ENCODE results near the gene APOBEC3G. TPM values are rescaled to one million over a fixed set of nuclear protein-coding genes. Genes with fewer than 3 reads are reported as not detected.

APOBEC3G gene
- polyA plus RNA-seq, 1 donor (not counting 4 experiments of a cell fraction or from before 2014, with no cell fraction given) = 7.8 TPM

GRCh38 chr22:39115570-39115969 is 38.5 kb downstream of the APOBEC3G start:
- no peak overlapping the region for H3K4me3 ChIP-seq (ENCODE audit: control insufficient read depth in 2 of 3, extremely low read depth in 1 of 3, insufficient read depth in 2 of 3, low read depth in 1 of 3, low read length in 3 of 3)
- H4K20me1 ChIP-seq (ENCODE audit: control insufficient read depth, extremely low read depth, insufficient read depth, low read length) = no peaks in the 10 kb centered on the region
- H3K4me2 ChIP-seq (ENCODE audit: control insufficient read depth, extremely low read depth, insufficient read depth, low read depth, low read length) = no peak overlapping the region
- no peak overlapping the region for H2AFZ ChIP-seq (ENCODE audit: control insufficient read depth, low read length)
- TF ChIP-seq, protein P1, sequence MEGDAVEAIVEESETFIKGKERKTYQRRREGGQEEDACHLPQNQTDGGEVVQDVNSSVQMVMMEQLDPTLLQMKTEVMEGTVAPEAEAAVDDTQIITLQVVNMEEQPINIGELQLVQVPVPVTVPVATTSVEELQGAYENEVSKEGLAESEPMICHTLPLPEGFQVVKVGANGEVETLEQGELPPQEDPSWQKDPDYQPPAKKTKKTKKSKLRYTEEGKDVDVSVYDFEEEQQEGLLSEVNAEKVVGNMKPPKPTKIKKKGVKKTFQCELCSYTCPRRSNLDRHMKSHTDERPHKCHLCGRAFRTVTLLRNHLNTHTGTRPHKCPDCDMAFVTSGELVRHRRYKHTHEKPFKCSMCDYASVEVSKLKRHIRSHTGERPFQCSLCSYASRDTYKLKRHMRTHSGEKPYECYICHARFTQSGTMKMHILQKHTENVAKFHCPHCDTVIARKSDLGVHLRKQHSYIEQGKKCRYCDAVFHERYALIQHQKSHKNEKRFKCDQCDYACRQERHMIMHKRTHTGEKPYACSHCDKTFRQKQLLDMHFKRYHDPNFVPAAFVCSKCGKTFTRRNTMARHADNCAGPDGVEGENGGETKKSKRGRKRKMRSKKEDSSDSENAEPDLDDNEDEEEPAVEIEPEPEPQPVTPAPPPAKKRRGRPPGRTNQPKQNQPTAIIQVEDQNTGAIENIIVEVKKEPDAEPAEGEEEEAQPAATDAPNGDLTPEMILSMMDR (optimal IDR thresholded peaks at IDR 0.05 in 1 of 3, IDR thresholded peaks at IDR 0.05 in 1 of 3, conservative IDR thresholded peaks at IDR 0.05 in 1 of 3; ENCODE audit: extremely low read depth in 1 of 3, insufficient read depth in 2 of 3, low read length in 3 of 3) = no peak
- no peak for TF ChIP-seq EZH2 (IDR thresholded peaks at IDR 0.05; ENCODE audit: low read length)
- no peak overlapping the region for H3K9ac ChIP-seq (ENCODE audit: control insufficient read depth, extremely low read depth, insufficient read depth, low read length)
- no peaks in the 10 kb centered on the region for H3K9me1 ChIP-seq (ENCODE audit: control insufficient read depth, extremely low read depth, insufficient read depth, low read length)
- H3K79me2 ChIP-seq (ENCODE audit: control insufficient read depth, insufficient read depth, low read length) = no peaks in the 10 kb centered on the region
- dilution Hi-C loops (cut with MboI; ENCODE audit: extremely low pct_ligation_motif_present, low sequenced_read_pairs) = no loop called here
- no peaks in the 10 kb centered on the region for H3K27me3 ChIP-seq (ENCODE audit: control insufficient read depth, extremely low read depth, insufficient read depth, low read length)
- FAIRE-seq (no peak), DNase-seq (ENCODE audit: low read depth, low spot score) (no peak)
- H3K9me3 ChIP-seq (ENCODE audit: control insufficient read depth, low read depth, low read length) = no peaks in the 10 kb centered on the region
- H3K4me1 ChIP-seq (ENCODE audit: control insufficient read depth, extremely low read depth, insufficient read depth, low read length) = peaks cover 18% of the 10 kb centered on the region
- no peaks in the 10 kb centered on the region for H3K36me3 ChIP-seq (ENCODE audit: control insufficient read depth in 2 of 2, extremely low read depth in 1 of 2, insufficient read depth in 2 of 2, low read length in 2 of 2)
- no peak overlapping the region for H3K27ac ChIP-seq (ENCODE audit: control insufficient read depth, insufficient read depth, low read length)

DNA sequence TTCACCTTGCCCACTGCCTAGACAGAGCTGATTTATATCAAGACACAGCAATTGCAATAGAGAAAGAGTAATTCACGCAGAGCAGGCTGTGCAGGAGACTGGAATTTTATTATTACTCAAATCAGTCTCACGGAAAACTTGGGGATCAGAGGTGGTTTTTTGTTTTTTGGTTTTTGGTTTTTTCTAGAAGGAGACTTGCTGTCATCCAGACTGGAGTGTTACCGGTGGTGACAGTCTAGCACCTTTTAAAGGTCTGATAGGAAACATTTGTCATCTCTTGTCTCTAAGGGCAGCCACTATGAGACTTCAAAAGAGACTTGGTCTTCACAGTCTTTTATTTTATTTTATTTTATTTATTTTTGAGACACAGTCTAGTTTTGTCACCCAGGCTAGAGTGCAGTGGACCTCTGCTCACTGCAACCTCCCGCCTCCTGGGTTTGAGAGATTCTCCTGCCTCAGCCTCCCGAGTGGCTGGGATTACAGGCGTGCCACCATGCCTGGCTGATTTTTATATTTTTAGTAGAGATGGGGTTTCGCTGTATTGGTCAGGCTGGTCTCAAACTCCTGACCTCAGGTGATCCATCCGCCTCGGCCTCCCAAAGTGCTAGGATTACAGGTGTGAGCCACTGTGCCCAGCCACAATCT is 39.0 kb downstream of the APOBEC3G start:
- Histone ChIP-seq H3K27me3 (ENCODE audit: control insufficient read depth, extremely low read depth, insufficient read depth, low read length) (no peaks in the 10 kb centered on the region), H3K36me3 (ENCODE audit: control insufficient read depth in 2 of 2, extremely low read depth in 1 of 2, insufficient read depth in 2 of 2, low read length in 2 of 2) (no peaks in the 10 kb centered on the region), H3K9ac (ENCODE audit: control insufficient read depth, extremely low read depth, insufficient read depth, low read length) (no peak overlapping the region), H4K20me1 (ENCODE audit: control insufficient read depth, extremely low read depth, insufficient read depth, low read length) (no peaks in the 10 kb centered on the region), H3K9me3 (ENCODE audit: control insufficient read depth, low read depth, low read length) (no peaks in the 10 kb centered on the region), H3K4me1 (ENCODE audit: control insufficient read depth, extremely low read depth, insufficient read depth, low read length) (peaks cover 15% of the 10 kb centered on the region), H3K4me3 (ENCODE audit: control insufficient read depth in 2 of 3, extremely low read depth in 1 of 3, insufficient read depth in 2 of 3, low read depth in 1 of 3, low read length in 3 of 3) (no peak overlapping the region), H2AFZ (ENCODE audit: control insufficient read depth, low read length) (no peak overlapping the region), H3K4me2 (ENCODE audit: control insufficient read depth, extremely low read depth, insufficient read depth, low read depth, low read length) (no peak overlapping the region), H3K79me2 (ENCODE audit: control insufficient read depth, insufficient read depth, low read length) (no peaks in the 10 kb centered on the region), H3K9me1 (ENCODE audit: control insufficient read depth, extremely low read depth, insufficient read depth, low read length) (no peaks in the 10 kb centered on the region), H3K27ac (ENCODE audit: control insufficient read depth, insufficient read depth, low read length) (no peak overlapping the region)
- dilution Hi-C loops (cut with MboI; ENCODE audit: extremely low pct_ligation_motif_present, low sequenced_read_pairs) = no loop called here
- DNase-seq (ENCODE audit: low read depth, low spot score) = no peak
- no peak for FAIRE-seq
- TF ChIP-seq, protein P1 (optimal IDR thresholded peaks at IDR 0.05 in 1 of 3, IDR thresholded peaks at IDR 0.05 in 1 of 3, conservative IDR thresholded peaks at IDR 0.05 in 1 of 3; ENCODE audit: extremely low read depth in 1 of 3, insufficient read depth in 2 of 3, low read length in 3 of 3) = no peak
- no peak for TF ChIP-seq EZH2 (IDR thresholded peaks at IDR 0.05; ENCODE audit: low read length)

All from keratinocyte (primary cell).